ENCODE measurements around the gene AATK.

- TF ChIP-seq TAF1 (IDR thresholded peaks at IDR 0.05; ENCODE audit: borderline replicate concordance, low read depth, low read length) (no peak), POLR2A (IDR thresholded peaks at IDR 0.05; ENCODE audit: low read depth, low read length) (no peak)
Observed at GRCh38 chr17:81198826-81199481, 32.9 kb upstream of the AATK start.
